KOPT-K1 (cell line): ENCODE results near the gene GADD45G.

Experiments used
- H3K27ac ChIP-seq: fragments of 200-600 bp; sonication (generic); 2 replicates; pipeline ENCODE4 v1.5.1; 2016; ENCODE audit warnings: antibody characterized with exemption, mild to moderate bottlenecking, low read depth, low read length; ENCODE audit not compliant: poor library complexity, severe bottlenecking
- H3K36me3 ChIP-seq: fragments of 200-600 bp; sonication (generic); 2 replicates; pipeline ENCODE4 v1.5.1; 2017; ENCODE audit warnings: antibody characterized with exemption, mild to moderate bottlenecking, low read length, moderate library complexity; ENCODE audit not compliant: insufficient read depth
- H3K9me3 ChIP-seq: fragments of 200-600 bp; sonication (generic); 2 replicates; pipeline ENCODE4 v1.5.1; 2017; ENCODE audit warnings: antibody characterized with exemption, low read length, mild to moderate bottlenecking; ENCODE audit not compliant: insufficient read depth, poor library complexity, severe bottlenecking

The GADD45G gene

DNA sequence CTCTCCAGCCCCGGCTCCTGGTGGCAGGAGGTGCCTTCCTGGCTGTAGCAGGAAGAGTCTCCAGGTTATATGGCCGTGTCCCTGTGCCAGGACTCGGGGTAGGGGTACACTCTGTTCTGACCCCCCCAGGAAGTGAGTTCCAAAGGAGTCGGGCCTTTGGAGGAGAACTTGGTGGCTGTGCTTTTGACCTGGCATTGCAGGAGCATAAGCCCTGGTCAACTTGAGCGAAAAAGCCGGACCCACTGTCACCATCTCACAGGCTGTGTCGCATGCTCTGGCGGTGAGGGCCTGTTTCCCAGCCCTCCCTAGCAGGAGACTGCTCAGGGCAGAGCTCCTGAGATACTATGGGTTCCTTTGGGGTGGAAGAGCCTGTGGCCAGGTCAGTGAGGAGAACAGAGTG lies 36.0 kb downstream of the GADD45G start:
- H3K27ac ChIP-seq = no peak overlapping the region

DNA sequence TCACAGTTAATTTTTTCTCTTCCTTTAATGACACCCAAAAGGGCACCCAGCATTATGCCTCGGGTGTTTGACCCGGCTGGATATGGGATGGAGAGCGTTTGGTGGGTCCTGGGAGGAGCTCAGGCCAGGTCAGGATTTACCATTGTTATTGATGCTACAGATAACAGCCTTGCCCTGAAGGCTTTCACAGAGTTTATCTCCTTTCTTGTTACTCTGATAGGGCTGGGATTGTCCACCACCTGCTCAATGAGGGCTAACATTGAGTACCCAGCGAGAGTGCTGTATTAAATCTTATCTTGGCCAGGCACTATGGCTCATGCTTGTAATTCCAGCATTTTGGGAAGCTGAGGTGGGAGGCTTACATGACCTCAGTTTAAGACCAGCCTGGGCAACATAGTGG lies 37.2 kb downstream of the GADD45G start:
- Histone ChIP-seq H3K36me3 (no peaks in the 10 kb centered on the region), H3K9me3 (no peaks in the 10 kb centered on the region), H3K27ac (no peak overlapping the region)

More for the DNA sequence above, 36.0 kb downstream of the GADD45G start:
- H3K9me3 ChIP-seq = no peaks in the 10 kb centered on the region
- H3K36me3 ChIP-seq = no peaks in the 10 kb centered on the region

DNA sequence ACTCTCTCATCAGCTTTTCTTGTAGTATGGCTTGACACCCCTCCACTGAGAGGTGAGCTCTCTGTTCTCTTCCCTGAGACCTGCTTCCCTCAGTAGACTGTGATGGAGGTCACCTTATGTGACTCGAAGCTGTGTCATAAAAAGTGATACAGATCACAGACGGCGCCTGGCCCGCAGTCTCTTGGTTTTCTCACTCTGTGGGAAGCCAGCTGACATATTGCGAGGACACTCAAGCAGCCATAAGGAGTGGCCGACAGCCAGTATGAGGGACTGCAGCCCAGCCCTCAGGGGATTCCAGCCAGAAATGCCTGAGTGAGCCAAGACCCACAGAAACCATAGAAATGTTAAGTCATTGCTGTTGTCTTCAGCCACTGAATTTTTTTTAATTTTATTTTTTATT lies 38.0 kb downstream of the GADD45G start:
- Histone ChIP-seq H3K27ac (no peak overlapping the region), H3K9me3 (no peaks in the 10 kb centered on the region), H3K36me3 (no peaks in the 10 kb centered on the region)

DNA sequence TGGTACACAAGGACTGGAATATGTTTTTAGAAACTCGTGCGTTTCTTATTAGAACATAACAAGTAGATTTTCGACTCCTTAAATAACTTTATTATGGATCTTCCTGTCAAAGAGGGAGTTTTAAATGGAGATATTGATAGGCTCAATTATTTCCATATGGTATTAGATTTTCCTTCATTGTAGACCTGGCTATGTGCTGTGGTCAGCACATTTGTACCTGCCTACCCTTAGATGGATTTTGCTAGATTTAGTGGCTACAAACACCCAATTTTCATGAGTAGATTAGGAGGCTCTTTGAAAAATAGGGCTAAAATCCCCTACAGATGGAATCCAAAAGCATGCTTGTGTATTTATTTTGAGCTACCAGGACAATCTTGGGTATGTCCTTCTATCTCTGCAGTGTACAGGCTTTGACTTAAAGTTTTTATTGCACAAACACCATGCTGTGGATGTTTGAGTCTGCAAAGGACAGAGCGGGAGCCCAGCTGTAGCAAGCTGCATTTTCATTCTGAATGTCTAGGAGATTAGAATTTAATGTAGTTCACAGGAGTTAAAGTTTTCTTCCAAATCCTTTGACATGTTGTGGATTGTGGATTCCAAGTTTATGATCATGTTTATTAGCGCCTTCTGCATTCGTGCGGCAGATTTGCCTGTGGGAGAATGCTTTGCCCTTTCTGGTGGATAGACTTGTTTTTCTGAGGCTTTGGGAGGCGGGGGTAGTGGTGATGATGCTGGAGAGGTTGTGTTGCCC lies 41.6 kb downstream of the GADD45G start:
- H3K27ac ChIP-seq = no peak overlapping the region
- H3K36me3 ChIP-seq = no peaks in the 10 kb centered on the region
- no peaks in the 10 kb centered on the region for H3K9me3 ChIP-seq

DNA sequence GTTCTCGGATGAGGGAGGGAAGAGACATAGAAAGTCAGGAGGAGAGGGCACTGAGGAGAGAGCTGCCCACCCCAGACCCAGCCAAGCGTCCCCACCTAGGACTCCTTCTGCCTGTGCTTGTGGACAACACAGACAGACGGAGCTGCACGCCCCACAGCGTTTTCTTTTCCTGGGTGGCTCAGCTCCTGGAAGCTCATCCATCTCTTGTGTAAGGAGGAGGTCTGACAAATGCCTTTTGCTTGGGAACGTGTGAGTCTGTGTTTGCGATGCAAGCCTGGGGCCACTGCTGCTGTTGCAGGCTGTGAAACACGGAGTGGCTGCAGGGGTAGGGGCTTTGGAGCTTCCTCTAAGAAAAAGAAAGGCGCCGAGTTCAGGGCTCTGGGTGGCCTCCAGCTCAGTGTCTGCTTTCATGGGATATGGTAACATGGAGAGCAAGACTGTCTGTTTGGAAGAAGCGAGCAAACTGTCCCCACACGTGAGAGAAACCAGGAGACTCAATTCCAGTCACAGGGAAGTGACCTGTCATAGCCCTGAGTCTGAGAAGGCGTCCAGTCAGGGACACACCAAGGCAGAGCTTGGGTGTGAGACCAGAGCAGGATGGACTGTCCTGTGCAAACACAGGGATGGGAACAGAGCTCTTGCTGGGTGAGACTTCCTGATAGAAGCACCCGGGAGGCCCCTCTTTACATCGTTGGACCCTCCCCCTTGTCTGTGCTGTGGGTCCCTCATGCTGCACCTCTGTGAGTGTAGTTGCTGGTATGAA lies 42.7 kb downstream of the GADD45G start:
- no peaks in the 10 kb centered on the region for H3K9me3 ChIP-seq
- H3K36me3 ChIP-seq = no peaks in the 10 kb centered on the region
- H3K27ac ChIP-seq = no peak overlapping the region

DNA sequence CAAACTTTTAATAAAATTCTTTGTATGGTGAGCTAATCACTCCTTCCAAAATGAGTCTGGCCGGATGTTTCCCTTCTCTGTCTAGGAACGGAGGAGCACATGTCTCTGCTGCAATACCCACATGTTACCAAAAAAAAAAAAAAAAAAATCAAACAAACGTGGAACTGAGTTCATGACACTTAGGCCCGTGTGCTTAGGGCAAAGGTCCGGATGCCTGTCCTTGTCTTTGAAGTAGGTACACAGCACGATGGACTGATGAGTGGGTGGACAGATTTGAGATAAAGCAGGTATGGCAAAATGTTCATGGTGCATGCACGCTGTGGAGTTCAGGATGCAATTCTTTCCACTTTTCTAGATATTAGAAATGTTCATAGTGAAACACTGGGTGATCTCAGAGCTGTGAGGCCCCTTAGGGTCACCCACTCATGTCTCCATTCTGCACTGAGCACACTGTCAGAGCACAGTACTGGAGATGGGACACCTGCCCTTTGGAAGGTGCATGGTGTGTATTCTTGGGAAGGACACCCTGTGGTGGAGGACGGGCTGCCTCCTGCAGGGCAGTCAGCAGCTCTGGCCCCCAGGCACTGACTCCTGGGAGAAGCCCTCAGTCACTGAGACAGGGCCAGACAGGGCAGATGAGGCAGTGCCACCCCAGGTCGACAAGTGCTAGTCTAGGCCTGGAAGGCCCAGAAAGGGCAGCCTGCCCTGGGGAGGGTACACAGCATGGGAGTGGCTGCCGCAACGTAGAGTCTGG lies 43.6 kb downstream of the GADD45G start:
- Histone ChIP-seq H3K36me3 (no peaks in the 10 kb centered on the region), H3K27ac (no peak overlapping the region), H3K9me3 (no peaks in the 10 kb centered on the region)

DNA sequence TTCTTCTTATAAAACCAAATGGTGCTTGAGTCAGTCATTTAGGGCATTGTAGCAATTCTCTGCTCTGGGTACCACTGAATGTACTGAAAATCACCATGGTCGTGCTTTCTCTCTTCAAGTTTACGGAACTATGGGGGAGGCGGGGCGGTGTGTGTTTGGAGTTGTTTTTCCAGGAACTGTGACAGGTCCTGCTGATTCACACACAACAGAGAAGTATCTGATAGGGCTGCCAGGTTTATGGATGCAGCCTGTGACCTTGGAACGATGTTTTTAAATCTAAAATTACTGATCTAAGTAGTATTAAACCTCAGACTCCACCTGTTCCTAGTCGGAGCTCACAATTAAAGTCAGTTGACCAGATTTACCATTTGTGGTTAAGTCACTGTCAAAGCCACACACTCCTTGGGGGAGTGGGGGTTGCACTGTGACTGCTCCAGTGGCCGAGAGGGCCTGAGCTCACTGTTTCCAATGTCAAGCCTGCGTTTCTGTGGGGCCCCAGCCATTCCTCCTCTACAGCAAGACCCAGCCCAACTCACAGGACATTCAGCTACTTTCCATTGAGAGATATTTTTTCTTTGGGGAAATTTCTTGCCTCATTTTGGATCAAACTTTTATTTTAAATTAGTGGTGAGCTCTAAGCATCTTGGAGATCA lies 44.4 kb downstream of the GADD45G start:
- Histone ChIP-seq H3K9me3 (no peaks in the 10 kb centered on the region), H3K27ac (no peak overlapping the region), H3K36me3 (no peaks in the 10 kb centered on the region)

DNA sequence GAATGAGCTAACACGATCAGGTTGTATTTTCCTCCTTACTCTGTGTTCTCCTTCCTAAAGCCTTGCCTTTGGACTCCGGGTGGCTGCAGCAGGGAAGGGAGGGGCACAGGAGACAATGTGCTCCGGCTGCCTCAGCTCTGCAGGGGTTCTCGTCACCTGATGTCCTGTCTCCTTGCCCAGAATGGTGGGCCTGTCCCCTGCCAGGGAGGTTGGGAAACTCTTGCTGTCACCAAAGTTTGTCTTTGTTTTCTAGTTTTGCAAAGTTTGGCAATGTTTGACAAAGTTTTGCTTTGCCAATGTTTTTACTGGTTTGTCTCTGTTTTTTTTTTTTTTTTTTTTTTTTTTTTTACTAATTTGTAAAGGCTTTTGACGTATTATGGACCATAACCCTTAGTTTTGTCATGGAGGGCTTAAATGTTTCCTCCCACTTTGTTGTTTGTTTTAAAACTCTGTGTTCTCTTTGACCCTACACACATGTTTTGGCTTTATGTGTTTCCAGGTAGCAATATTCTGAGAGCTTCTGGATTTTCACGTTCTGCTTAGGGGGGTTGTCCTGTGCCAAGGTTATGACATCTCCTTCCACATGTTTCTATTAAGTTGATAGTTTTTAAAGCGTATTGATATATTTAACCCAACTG lies 49.3 kb downstream of the GADD45G start:
- H3K9me3 ChIP-seq = no peaks in the 10 kb centered on the region
- no peak overlapping the region for H3K27ac ChIP-seq
- H3K36me3 ChIP-seq = no peaks in the 10 kb centered on the region

DNA sequence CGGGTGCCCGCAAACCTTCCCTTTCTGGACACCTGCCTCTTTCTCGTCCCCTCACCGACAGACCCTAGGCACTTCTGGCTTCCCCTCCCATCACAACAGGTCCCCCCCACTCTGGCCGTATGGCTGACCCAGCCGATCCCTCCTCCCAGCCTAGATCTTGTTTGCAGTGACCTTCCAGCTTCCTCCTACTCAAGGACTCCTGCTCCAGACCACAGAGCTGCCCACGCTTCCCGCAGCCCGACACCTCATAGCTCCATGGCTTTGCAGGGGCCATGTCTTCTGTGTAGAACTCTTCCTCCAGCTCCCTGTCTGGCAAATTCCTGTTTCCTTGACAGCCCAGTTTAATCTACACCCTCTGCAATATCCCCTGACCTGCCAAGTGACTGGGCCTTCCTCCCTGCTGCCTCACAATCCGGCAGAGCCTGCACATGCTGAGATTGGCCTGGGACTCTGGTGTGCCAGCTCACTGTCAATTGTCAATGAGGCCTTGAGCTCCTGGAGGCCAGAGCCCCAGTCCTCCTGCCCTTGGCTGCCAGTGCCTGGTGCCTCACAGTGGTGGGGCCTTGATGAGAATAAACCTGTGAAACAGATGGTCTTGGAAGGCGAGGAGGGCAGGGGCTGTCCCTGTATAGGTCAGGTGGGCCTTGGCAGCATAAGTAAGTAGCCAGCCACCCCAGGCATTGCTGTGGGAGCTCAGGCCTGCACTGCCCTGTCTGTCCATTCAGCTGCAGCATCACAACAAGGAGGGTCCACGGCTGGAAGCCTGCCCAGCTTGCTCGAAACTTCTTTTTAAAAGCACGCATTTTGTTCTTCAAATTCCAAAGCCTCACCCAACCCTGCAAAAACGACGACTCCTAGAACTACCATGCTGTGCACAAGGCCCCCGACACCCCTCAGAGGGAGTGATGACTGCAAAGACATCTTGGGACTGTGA lies 50.5 kb downstream of the GADD45G start:
- Histone ChIP-seq H3K36me3 (no peaks in the 10 kb centered on the region), H3K9me3 (no peaks in the 10 kb centered on the region), H3K27ac (no peak overlapping the region)
